Gastrocnemius medialis (tissue), 4 donors: Measurements from ENCODE around the gene EPRS1.

Source experiments
- CTCF ChIP-seq, 5 experiments: fragments of 450-650 bp in 3 of 5; fragments of 200-600 bp in 2 of 5; sonication (generic) in 2 of 5; IDR thresholded peaks in 4 of 5; conservative IDR thresholded peaks in 1 of 5; 1 replicate in 4 of 5; 2 replicates in 1 of 5; pipeline ENCODE4 v1.5.1; 2016 to 2019; ENCODE audit warnings: antibody characterized with exemption in 5 of 5, mild to moderate bottlenecking in 3 of 5, moderate library complexity in 3 of 5
- POLR2A ChIP-seq, 2 donors: fragments of 450-650 bp; IDR thresholded peaks; one replicate each; pipeline ENCODE4 v1.6.1; 2017; ENCODE audit warnings: antibody characterized with exemption in 2 of 2, mild to moderate bottlenecking in 2 of 2, moderate library complexity in 2 of 2

DNA sequence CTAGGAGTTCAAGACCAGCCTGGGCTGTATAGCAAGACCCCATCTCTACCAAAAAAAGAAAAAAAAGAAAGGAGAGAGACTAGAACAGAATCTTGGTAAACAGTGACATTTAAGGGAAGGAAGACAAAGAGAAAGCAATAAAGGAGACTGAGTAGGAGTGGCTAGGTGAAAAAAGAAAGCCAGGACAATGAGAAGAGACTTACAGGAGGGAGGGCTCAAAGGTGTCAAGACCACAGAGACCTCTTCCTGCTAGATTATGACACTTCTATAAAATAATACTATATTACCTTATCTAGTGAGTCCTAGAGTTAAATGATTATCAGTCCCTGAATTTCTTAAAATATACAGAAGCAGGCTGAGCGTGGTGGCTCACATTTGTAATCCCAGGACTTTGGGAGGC lies 10.1 kb upstream of the EPRS1 start:
- no peak for TF ChIP-seq CTCF (IDR thresholded peaks at IDR 0.05 in 4 of 5, conservative IDR thresholded peaks at IDR 0.05 in 1 of 5)
- TF ChIP-seq POLR2A (IDR thresholded peaks at IDR 0.05) = no peak
